Gastroesophageal sphincter (tissue), 4 donors: ENCODE measurements around the gene TMEM121B. TPM values are rescaled to one million over a fixed set of nuclear protein-coding genes. Genes with fewer than 3 reads are reported as not detected.

Experiments used
- ATAC-seq: fragments of 150-250 bp; one replicate; pipeline ENCODE4 v1.9.1; 2016; ENCODE audit warnings: mild to moderate bottlenecking, moderate library complexity
- H3K27ac ChIP-seq, 4 donors: fragments of 200-600 bp; sonication (generic) in 3 of 4; 1 replicate in 3 of 4; 2 replicates in 1 of 4; pipeline ENCODE4 v1.5.1; 2016 to 2019
- H3K27me3 ChIP-seq: fragments of 200-600 bp; sonication (generic); one replicate; pipeline ENCODE4 v1.5.1; 2019
- H3K36me3 ChIP-seq, 2 donors: fragments of 200-600 bp; sonication (generic); one replicate each; pipeline ENCODE4 v1.5.1; 2019; ENCODE audit warnings: control low read depth in 1 of 2
- H3K4me1 ChIP-seq, 3 donors: fragments of 200-600 bp; sonication (generic); 1 replicate in 2 of 3; 2 replicates in 1 of 3; pipeline ENCODE4 v1.5.1; 2016 to 2019; ENCODE audit warnings: control low read depth in 2 of 3
- H3K4me3 ChIP-seq, 2 donors: fragments of 200-600 bp; sonication (generic); one replicate each; pipeline ENCODE4 v1.5.1; 2019; ENCODE audit warnings: mild to moderate bottlenecking in 1 of 2, moderate library complexity in 1 of 2
- H3K9me3 ChIP-seq, 3 donors: fragments of 200-600 bp; sonication (generic); one replicate each; pipeline ENCODE4 v1.5.1; 2017 to 2019; ENCODE audit warnings: control low read depth in 2 of 3
- CTCF ChIP-seq, 4 experiments: fragments of 200-600 bp in 2 of 4; fragments of 450-650 bp in 2 of 4; sonication (generic) in 1 of 4; IDR thresholded peaks; one replicate each; pipeline ENCODE4 v1.5.1; 2017 to 2019; ENCODE audit warnings: antibody characterized with exemption in 4 of 4, mild to moderate bottlenecking in 2 of 4, moderate library complexity in 2 of 4
- EP300 ChIP-seq: sonication (generic); formaldehyde crosslinking; IDR thresholded peaks from one replicate; pipeline ENCODE4 v1.6.1; 2017; ENCODE audit warnings: antibody characterized with exemption, mild to moderate bottlenecking
- POLR2A ChIP-seq, 2 donors: fragments of 450-650 bp; IDR thresholded peaks; one replicate each; pipeline ENCODE4 v1.6.1; 2017; ENCODE audit warnings: antibody characterized with exemption in 2 of 2, mild to moderate bottlenecking in 2 of 2, moderate library complexity in 1 of 2
- POLR2AphosphoS5 ChIP-seq: sonication (generic); formaldehyde crosslinking; IDR thresholded peaks from one replicate; pipeline ENCODE4 v1.6.1; 2017; ENCODE audit warnings: antibody characterized with exemption
- WGBS, 2 donors: methylation state at CpG; one replicate each; pipeline ENCODE4 v1.1.5; 2018; ENCODE audit warnings: low coverage in 1 of 2; 5-methylcytosine and 5-hydroxymethylcytosine counted together
- total RNA-seq, 4 donors: library from RNA; depleted of rRNA; stranded (reverse); fragments of >200 nt; gene quantifications; one replicate each; pipeline ENCODE4 v1.1.0, GENCODE V29; 2016

Gene TMEM121B
- total RNA-seq, 4 donors from 2014 or later = 0.30 to 0.81 (median 0.54) TPM

- Histone ChIP-seq H3K27me3 (peaks cover 26% of the 10 kb centered on the region), H3K4me3 (no peak overlapping the region), H3K27ac (no peak overlapping the region), H3K9me3 (no peaks in the 10 kb centered on the region), H3K36me3 (peaks cover 0 to 12% of the 10 kb centered on the region in 2 donors), H3K4me1 (peaks cover 0 to under 1% (median 0%) of the 10 kb centered on the region in 3 donors)
- TF ChIP-seq POLR2AphosphoS5 (no peak), EP300 (no peak), POLR2A (IDR thresholded peaks at IDR 0.05) (no peak), CTCF (IDR thresholded peaks at IDR 0.05) (no peak)
- ATAC-seq = no peak
- 38 to 75% methylated on average over 1 to 4 of the region's 13 CpGs for WGBS, 2 donors
These were observed 6.8 kb downstream of the TMEM121B start for GRCh38 chr22:17114173-17114897.

GRCh38 chr22:17113600-17113999 lies 7.6 kb downstream of the TMEM121B start:
- no peaks in the 10 kb centered on the region for H3K9me3 ChIP-seq
- peaks cover 19% of the 10 kb centered on the region for H3K27me3 ChIP-seq
- WGBS, 2 donors = 47% methylated on average over 3 of the region's 8 CpGs; no CpG with 5 or more reads in 1 of the 2 donors
- no peak for ATAC-seq
- no peaks in the 10 kb centered on the region for H3K4me1 ChIP-seq
- H3K4me3 ChIP-seq = no peak overlapping the region
- peaks cover 0 to 19% of the 10 kb centered on the region in 2 donors for H3K36me3 ChIP-seq
- no peak for TF ChIP-seq POLR2AphosphoS5
- no peak for TF ChIP-seq POLR2A (IDR thresholded peaks at IDR 0.05)
- TF ChIP-seq EP300 = no peak
- no peak overlapping the region for H3K27ac ChIP-seq

- H3K4me3 ChIP-seq = no peak overlapping the region
- WGBS, 2 donors = 71% methylated on average over 8 to 9 of the region's 9 CpGs
- ATAC-seq = no peak
- no peaks in the 10 kb centered on the region for H3K9me3 ChIP-seq
- H3K27me3 ChIP-seq = peaks cover 10% of the 10 kb centered on the region
- H3K27ac ChIP-seq = no peak overlapping the region
- no peaks in the 10 kb centered on the region for H3K4me1 ChIP-seq
- no peak for TF ChIP-seq POLR2A (IDR thresholded peaks at IDR 0.05)
- TF ChIP-seq CTCF (IDR thresholded peaks at IDR 0.05) = no peak
- TF ChIP-seq EP300 = no peak
- no peak for TF ChIP-seq POLR2AphosphoS5
- H3K36me3 ChIP-seq = peaks cover 0 to 29% of the 10 kb centered on the region in 2 donors
These were observed 8.6 kb downstream of the TMEM121B start for GRCh38 chr22:17112491-17113042.

- Histone ChIP-seq H3K9me3 (no peaks in the 10 kb centered on the region), H3K27ac (no peak overlapping the region), H3K27me3 (no peaks in the 10 kb centered on the region), H3K4me1 (no peaks in the 10 kb centered on the region), H3K36me3 (peaks cover 0 to 45% of the 10 kb centered on the region in 2 donors), H3K4me3 (no peak overlapping the region)
- 59 to 83% methylated on average over 5 of the region's 13 CpGs for WGBS, 2 donors
- TF ChIP-seq CTCF (IDR thresholded peaks at IDR 0.05) = no peak
- no peak for TF ChIP-seq POLR2A (IDR thresholded peaks at IDR 0.05)
- no peak for TF ChIP-seq EP300
- no peak for TF ChIP-seq POLR2AphosphoS5
- no peak for ATAC-seq
These were observed 10.2 kb downstream of the TMEM121B start for GRCh38 chr22:17110791-17111550.

GRCh38 chr22:17109976-17110375 lies 11.2 kb downstream of the TMEM121B start:
- WGBS, 2 donors = 89% methylated on average over 7 of the region's 16 CpGs; no CpG with 5 or more reads in 1 of the 2 donors
- Histone ChIP-seq H3K36me3 (peaks cover 0 to 55% of the 10 kb centered on the region in 2 donors), H3K9me3 (no peaks in the 10 kb centered on the region), H3K4me1 (no peaks in the 10 kb centered on the region), H3K4me3 (no peak overlapping the region), H3K27ac (no peak overlapping the region), H3K27me3 (no peaks in the 10 kb centered on the region)
- TF ChIP-seq CTCF (IDR thresholded peaks at IDR 0.05) = no peak
- TF ChIP-seq POLR2AphosphoS5 = no peak
- no peak for TF ChIP-seq EP300
- TF ChIP-seq POLR2A (IDR thresholded peaks at IDR 0.05) = no peak
- ATAC-seq = no peak
